HepG2 (cell line): ENCODE data around the gene DLEC1. TPM values are rescaled to one million over a fixed set of nuclear protein-coding genes. Genes with fewer than 3 reads are reported as not detected.

Experiments
- ATAC-seq: fragments of 200-7000 bp; cut with Tn5 transposase; 3 replicates; pipeline ENCODE4 v1.9.1; 2020; ENCODE audit warnings: mild to moderate bottlenecking, moderate library complexity
- BruUV-seq: library from RNA; stranded (reverse); fragments of 400-500 nt; replicated peaks from 2 replicates; lab custom pipeline; 2021; lab: Mats Ljungman, UMichigan
- CTCF ChIA-PET: fragments of 300-600 bp; formaldehyde crosslinking; extraction: SDS; loops from one replicate; lab custom pipeline; 2021; ENCODE audit warnings: low total read pairs, inconsistent platforms, low intra/inter-chr PET ratio; lab: Yijun Ruan, JAX
- POLR2A ChIA-PET: fragments of 350-600 bp; sonication (Branson Sonifier 250); formaldehyde crosslinking; loops from one replicate; lab custom pipeline; 2020; ENCODE audit warnings: antibody characterized with exemption, inconsistent platforms; lab: Yijun Ruan, JAX
- DNase-seq: peaks from one replicate; pipeline ENCODE4 v3.0.0-alpha.2; 2015; ENCODE audit warnings: low spot score
- FAIRE-seq: peaks from 3 replicates; lab custom pipeline; 2011; peaks lifted over from hg19 to GRCh38; lab: Jason Lieb, UNC
- H2AFZ ChIP-seq: one replicate; pipeline ENCODE4 v1.6.1; 2011; ENCODE audit warnings: low read length, inconsistent platforms
- H3K27ac ChIP-seq: fragments of 300-600 bp; 3 replicates; pipeline ENCODE4 v1.8.0; 2011; ENCODE audit warnings: mixed run types, mild to moderate bottlenecking, mixed read lengths, low read length, inconsistent platforms; ENCODE audit not compliant: insufficient read depth; ENCODE audit errors: extremely low read length
- H3K27me3 ChIP-seq, 2 experiments: fragments of 200-600 bp in 1 of 2; 2 replicates in 1 of 2; 3 replicates in 1 of 2; pipeline versions ENCODE4 v1.6.0 to v1.8.0; 2011; ENCODE audit warnings: low read length in 2 of 2, mild to moderate bottlenecking in 2 of 2, moderate library complexity in 2 of 2, inconsistent platforms in 1 of 2; ENCODE audit not compliant: insufficient read depth in 2 of 2, control insufficient read depth in 1 of 2
- H3K36me3 ChIP-seq, 2 experiments: fragments of 200-600 bp in 1 of 2; replicated peaks in 1 of 2; 2 replicates in 1 of 2; 3 replicates in 1 of 2; pipeline versions ENCODE4 v1.5.1 to v1.8.0; 2011; ENCODE audit warnings: low read length in 2 of 2, inconsistent platforms in 1 of 2; ENCODE audit not compliant: insufficient read depth in 2 of 2, control insufficient read depth in 1 of 2
- H3K4me1 ChIP-seq: 2 replicates; pipeline ENCODE4 v1.5.1; 2012; ENCODE audit warnings: low read length, inconsistent platforms; ENCODE audit not compliant: insufficient read depth
- H3K4me2 ChIP-seq: 2 replicates; pipeline ENCODE4 v1.6.0; 2011; ENCODE audit warnings: low read depth, low read length, inconsistent platforms
- H3K4me3 ChIP-seq, 3 experiments: fragments of 200-600 bp in 1 of 3; sonication (generic), shearing (Covaris generic) in 1 of 3; replicated peaks in 1 of 3; 2 replicates each; pipeline ENCODE4 v1.5.1; 2011 to 2016; ENCODE audit warnings: low read length in 3 of 3, inconsistent platforms in 2 of 3, low read depth in 2 of 3, mild to moderate bottlenecking in 2 of 3, control low read depth in 1 of 3, mixed read lengths in 1 of 3; ENCODE audit not compliant: insufficient read depth in 1 of 3
- H3K79me2 ChIP-seq: one replicate; pipeline ENCODE4 v1.6.1; 2011; ENCODE audit warnings: low read length, inconsistent platforms; ENCODE audit not compliant: insufficient read depth
- H3K9ac ChIP-seq: 2 replicates; pipeline ENCODE4 v1.6.0; 2011; ENCODE audit warnings: mild to moderate bottlenecking, low read depth, low read length, inconsistent platforms; ENCODE audit not compliant: insufficient read depth
- H3K9me3 ChIP-seq: 2 replicates; pipeline ENCODE4 v1.5.1; 2012; ENCODE audit warnings: mild to moderate bottlenecking, low read length
- H4K20me1 ChIP-seq: 2 replicates; pipeline ENCODE4 v1.6.0; 2011; ENCODE audit warnings: inconsistent platforms, mild to moderate bottlenecking, low read length, moderate library complexity; ENCODE audit not compliant: insufficient read depth
- CBX1 ChIP-seq: IDR thresholded peaks from one replicate; pipeline ENCODE4 v1.6.1; 2016; ENCODE audit warnings: antibody characterized with exemption, low read depth
- JUNB ChIP-seq: sonication (generic); formaldehyde crosslinking; IDR thresholded peaks from 2 replicates; pipeline ENCODE4 v1.8.0; 2022; ENCODE audit warnings: missing genetic modification reagents, mild to moderate bottlenecking, borderline replicate concordance
- NFYC ChIP-seq: IDR thresholded peaks from 2 replicates; pipeline ENCODE4 v1.6.1; 2016; ENCODE audit warnings: missing genetic modification reagents, missing compliant biosample characterization
- NR2C2 ChIP-seq: sonication (generic); formaldehyde crosslinking; IDR thresholded peaks from 2 replicates; pipeline ENCODE4 v1.4.0; 2020; ENCODE audit warnings: missing genetic modification reagents, mild to moderate bottlenecking, moderate library complexity, borderline replicate concordance
- WGBS: methylation state at CpG from one replicate; pipeline ENCODE4 v1.1.6; 2017; ENCODE audit warnings: low lambda C conversion rate; 5-methylcytosine and 5-hydroxymethylcytosine counted together
- in situ Hi-C: cut with HindIII; loops from 2 replicates; pipeline ENCODE4 v1.10.0; 2017; ENCODE audit warnings: low pct_unique_long_range_greater_than_20kb; ENCODE audit not compliant: extremely low pct_ligation_motif_present
- intact Hi-C: fragments of 100-400 bp; cut with micrococcal nuclease; formaldehyde crosslinking; loops from one replicate; pipeline ENCODE4 v1.10.0; 2022; ENCODE audit not compliant: unreplicated experiment
- polyA plus RNA-seq, 8 experiments: library from polyadenylated mRNA; depleted of rRNA in 3 of 8; stranded (reverse) in 7 of 8; unstranded in 1 of 8; fragments of >200 nt; fragmentation: Illumina TruSeq in 4 of 8; extraction: Trizol in 4 of 8; gene quantifications; 2 replicates each; pipeline versions ENCODE4 v1.2.1 to v1.2.3, GENCODE V29; 2011 to 2016; ENCODE audit warnings: low read depth in 4 of 8, missing spikeins in 1 of 8, mixed read lengths in 1 of 8; ENCODE audit not compliant: insufficient read depth in 1 of 8
- total RNA-seq, 5 experiments: library from RNA; depleted of rRNA; stranded (reverse); fragments of >200 nt; fragmentation: Illumina TruSeq; extraction: Trizol; gene quantifications; 2 replicates each; pipeline ENCODE4 v1.2.3, GENCODE V29; 2016; ENCODE audit warnings: low read depth in 1 of 5
- TF ChIP-seq, protein P1 (sequence below): sonication (generic); formaldehyde crosslinking; IDR thresholded peaks from 2 replicates; pipeline ENCODE4 v1.5.0; 2020; ENCODE audit warnings: mild to moderate bottlenecking, missing genetic modification reagents, moderate library complexity
- TF ChIP-seq, protein P2 (sequence below): sonication (generic); formaldehyde crosslinking; IDR thresholded peaks from 2 replicates; pipeline ENCODE4 v1.4.0; 2020; ENCODE audit warnings: missing genetic modification reagents
- TF ChIP-seq, protein P3 (sequence below): sonication (generic); formaldehyde crosslinking; IDR thresholded peaks from 2 replicates; pipeline ENCODE4 v1.4.0; 2020; ENCODE audit warnings: missing genetic modification reagents, mild to moderate bottlenecking, borderline replicate concordance

The DLEC1 gene
- total and polyA plus RNA-seq, 2 of the 13 experiments (the other 11 are each of a cell fraction or from before 2014, with no cell fraction given): 0.09 TPM; not detected in 1

DNA sequence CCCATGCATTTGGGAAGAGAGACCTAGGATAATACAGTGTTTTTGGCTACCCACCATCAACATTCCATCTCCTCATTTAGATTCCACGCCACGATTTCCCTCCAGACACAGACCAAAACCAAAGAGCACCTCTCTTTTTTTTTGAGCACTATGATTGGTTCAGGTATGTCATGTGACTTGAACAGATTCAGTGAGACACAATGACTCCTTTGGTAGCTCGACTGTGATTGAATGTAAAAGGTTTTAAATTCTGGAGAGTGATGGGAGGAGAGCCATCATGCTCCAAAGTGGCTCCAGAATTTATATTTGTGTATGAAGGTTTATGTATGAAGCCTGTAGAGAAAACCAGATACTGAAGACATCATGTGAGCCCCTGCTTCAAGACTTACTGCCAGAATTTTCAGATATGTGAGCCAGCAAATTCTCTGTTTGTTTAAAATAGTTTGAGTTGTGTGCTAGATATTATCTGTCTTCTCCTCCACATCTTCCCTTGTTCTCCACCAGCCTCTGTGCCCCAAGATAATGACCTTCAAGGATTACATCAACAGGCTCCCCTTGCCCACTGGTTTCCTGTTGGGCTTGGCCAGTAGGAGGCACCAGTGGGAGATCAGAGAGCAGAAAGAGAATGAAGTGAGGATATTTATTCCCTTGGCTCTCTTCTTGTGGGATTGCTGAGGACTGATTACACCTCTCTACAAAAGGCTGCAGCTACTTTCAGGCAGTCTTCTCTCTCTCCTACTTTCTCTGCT is 111.9 kb downstream of the DLEC1 start:
- DNase-seq: no peak
- Histone ChIP-seq H3K36me3 (no peaks in the 10 kb centered on the region), H3K79me2 (no peaks in the 10 kb centered on the region), H3K4me2 (no peak overlapping the region), H3K4me3 (no peak overlapping the region), H3K27ac (no peak overlapping the region), H2AFZ (no peak overlapping the region), H3K9me3 (0 out of 2 replicates have a peak, but pooled peaks cover 9% of the 10 kb centered on the region), H3K27me3 (no peaks in the 10 kb centered on the region), H4K20me1 (no peaks in the 10 kb centered on the region), H3K4me1 (peaks cover 7% of the 10 kb centered on the region; the same call in 1 of the 2 replicates), H3K9ac (no peak overlapping the region)
- CTCF ChIA-PET: no interaction called here
- FAIRE-seq: no peak
- intact Hi-C loops: no loop called here
- BruUV-seq: no TSS peak
- in situ Hi-C loops: no loop called here
- TF ChIP-seq NFYC (0 out of 2 replicates have a peak, but pooled peaks have one; percentile 33), NR2C2 (CRISPR knock-in tag) (no peak)
- TF ChIP-seq, protein P1, sequence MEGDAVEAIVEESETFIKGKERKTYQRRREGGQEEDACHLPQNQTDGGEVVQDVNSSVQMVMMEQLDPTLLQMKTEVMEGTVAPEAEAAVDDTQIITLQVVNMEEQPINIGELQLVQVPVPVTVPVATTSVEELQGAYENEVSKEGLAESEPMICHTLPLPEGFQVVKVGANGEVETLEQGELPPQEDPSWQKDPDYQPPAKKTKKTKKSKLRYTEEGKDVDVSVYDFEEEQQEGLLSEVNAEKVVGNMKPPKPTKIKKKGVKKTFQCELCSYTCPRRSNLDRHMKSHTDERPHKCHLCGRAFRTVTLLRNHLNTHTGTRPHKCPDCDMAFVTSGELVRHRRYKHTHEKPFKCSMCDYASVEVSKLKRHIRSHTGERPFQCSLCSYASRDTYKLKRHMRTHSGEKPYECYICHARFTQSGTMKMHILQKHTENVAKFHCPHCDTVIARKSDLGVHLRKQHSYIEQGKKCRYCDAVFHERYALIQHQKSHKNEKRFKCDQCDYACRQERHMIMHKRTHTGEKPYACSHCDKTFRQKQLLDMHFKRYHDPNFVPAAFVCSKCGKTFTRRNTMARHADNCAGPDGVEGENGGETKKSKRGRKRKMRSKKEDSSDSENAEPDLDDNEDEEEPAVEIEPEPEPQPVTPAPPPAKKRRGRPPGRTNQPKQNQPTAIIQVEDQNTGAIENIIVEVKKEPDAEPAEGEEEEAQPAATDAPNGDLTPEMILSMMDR (CRISPR knock-in tag): peak; percentile 20; the same call in 1 of the 2 replicates
- 38% methylated on average over 3 of the region's 3 CpGs for WGBS
- ATAC-seq: no peak
- POLR2A ChIA-PET: interaction anchor here (2.0 kb wide), 1 partner anchor 14 kb away, joined by 5 read pairs; the partner anchor contains the start of gene OXSR1

DNA sequence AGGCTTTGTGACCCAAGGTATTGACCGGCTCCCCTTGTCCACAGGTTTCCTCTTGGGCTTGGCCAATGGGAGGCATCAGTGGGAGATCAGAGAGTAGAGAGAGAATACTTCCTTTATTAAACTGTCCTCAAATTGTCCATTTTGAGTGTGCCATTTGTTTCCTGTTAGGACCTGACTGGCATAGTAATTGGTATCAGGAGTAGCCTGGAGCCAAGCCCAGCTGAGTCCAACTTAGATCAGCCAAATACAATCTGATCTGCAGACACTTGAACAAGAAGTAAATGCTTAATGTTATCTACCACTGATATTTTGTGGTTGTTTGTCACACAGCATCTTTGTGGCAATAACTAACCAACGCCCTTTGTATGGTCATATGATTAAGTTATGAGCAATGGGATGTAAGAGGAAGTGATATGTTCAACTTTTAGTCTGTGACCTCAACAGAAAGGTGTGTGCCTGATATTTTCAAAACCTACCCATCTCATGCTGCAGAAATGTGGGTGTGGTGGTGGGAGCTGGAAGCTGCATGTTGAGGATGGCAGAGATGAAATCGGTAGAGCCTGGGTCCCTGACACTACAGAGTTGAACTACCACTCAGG is 112.8 kb downstream of the DLEC1 start:
- WGBS: 76% methylated on average over 3 of the region's 3 CpGs
- Histone ChIP-seq H3K9me3 (0 out of 2 replicates have a peak, but pooled peaks cover 2% of the 10 kb centered on the region), H3K4me2 (no peak overlapping the region), H3K79me2 (no peaks in the 10 kb centered on the region), H2AFZ (no peak overlapping the region), H3K9ac (no peak overlapping the region), H4K20me1 (no peaks in the 10 kb centered on the region), H3K27ac (no peak overlapping the region), H3K4me3 (no peak overlapping the region), H3K4me1 (peaks cover 7% of the 10 kb centered on the region; the same call in 1 of the 2 replicates), H3K27me3 (no peaks in the 10 kb centered on the region), H3K36me3 (no peaks in the 10 kb centered on the region)
- ChIA-PET POLR2A (interaction anchor here (2.0 to 2.8 kb wide), 2 partner anchors 13 to 15 kb away, joined by 5 to 12 read pairs; partner anchors contain the start of genes ACAA1 and OXSR1), CTCF (no interaction called here)
- no peak for ATAC-seq
- DNase-seq: no peak
- no peak for FAIRE-seq
- in situ Hi-C loops (no loop called here), intact Hi-C loops (no loop called here)
- BruUV-seq: no TSS peak
- TF ChIP-seq JUNB (no peak), CBX1 (no peak)
- TF ChIP-seq, protein P2, sequence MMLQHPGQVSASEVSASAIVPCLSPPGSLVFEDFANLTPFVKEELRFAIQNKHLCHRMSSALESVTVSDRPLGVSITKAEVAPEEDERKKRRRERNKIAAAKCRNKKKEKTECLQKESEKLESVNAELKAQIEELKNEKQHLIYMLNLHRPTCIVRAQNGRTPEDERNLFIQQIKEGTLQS (CRISPR knock-in tag): no peak
- TF ChIP-seq, protein P3, sequence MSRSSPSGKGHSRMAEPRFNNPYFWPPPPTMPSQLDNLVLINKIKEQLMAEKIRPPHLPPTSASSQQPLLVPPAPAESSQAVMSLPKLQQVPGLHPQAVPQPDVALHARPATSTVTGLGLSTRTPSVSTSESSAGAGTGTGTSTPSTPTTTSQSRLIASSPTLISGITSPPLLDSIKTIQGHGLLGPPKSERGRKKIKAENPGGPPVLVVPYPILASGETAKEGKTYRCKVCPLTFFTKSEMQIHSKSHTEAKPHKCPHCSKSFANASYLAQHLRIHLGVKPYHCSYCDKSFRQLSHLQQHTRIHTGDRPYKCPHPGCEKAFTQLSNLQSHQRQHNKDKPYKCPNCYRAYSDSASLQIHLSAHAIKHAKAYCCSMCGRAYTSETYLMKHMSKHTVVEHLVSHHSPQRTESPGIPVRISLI: no peak
